HG03039 (cell line): ENCODE measurements around the gene APOBEC3H.

Experiments
- ATAC-seq: cut with Tn5 transposase; IDR thresholded peaks from one replicate; pipeline ENCODE4 v1.9.1; 2021; ENCODE audit warnings: mild to moderate bottlenecking, moderate library complexity; ENCODE audit not compliant: unreplicated experiment

The APOBEC3H gene

GRCh38 chr22:39132871-39133524 is 36.0 kb downstream of the APOBEC3H start:
- ATAC-seq = no peak

GRCh38 chr22:39133871-39134270 is 36.8 kb downstream of the APOBEC3H start:
- no peak for ATAC-seq

- no peak for ATAC-seq
Measured at GRCh38 chr22:39134366-39135091, 37.5 kb downstream of the APOBEC3H start.

GRCh38 chr22:39135092-39135896 is 38.2 kb downstream of the APOBEC3H start:
- no peak for ATAC-seq

GRCh38 chr22:39136317-39136716 is 39.3 kb downstream of the APOBEC3H start:
- ATAC-seq = no peak

GRCh38 chr22:39138357-39138997 is 41.4 kb downstream of the APOBEC3H start:
- no peak for ATAC-seq

GRCh38 chr22:39139933-39140332 is 42.9 kb downstream of the APOBEC3H start:
- no peak for ATAC-seq

GRCh38 chr22:39142088-39142680 is 45.1 kb downstream of the APOBEC3H start:
- no peak for ATAC-seq

GRCh38 chr22:39144101-39144767 is 47.2 kb downstream of the APOBEC3H start:
- ATAC-seq = no peak

GRCh38 chr22:39146256-39147101 is 49.4 kb downstream of the APOBEC3H start:
- ATAC-seq = no peak

GRCh38 chr22:39147335-39148025 is 50.4 kb downstream of the APOBEC3H start:
- ATAC-seq = no peak

- no peak for ATAC-seq
Measured at GRCh38 chr22:39148026-39148726, 51.1 kb downstream of the APOBEC3H start.

GRCh38 chr22:39148727-39149535 is 51.9 kb downstream of the APOBEC3H start:
- ATAC-seq = no peak

- ATAC-seq = no peak
Measured at GRCh38 chr22:39149915-39150847, 53.1 kb downstream of the APOBEC3H start.

- no peak for ATAC-seq
Measured at GRCh38 chr22:39150848-39151215, 53.8 kb downstream of the APOBEC3H start.

- no peak for ATAC-seq
Measured at GRCh38 chr22:39151329-39151975, 54.4 kb downstream of the APOBEC3H start.
